ENCODE data around the gene LRP1.

The LRP1 gene

GRCh38 chr12:57091638-57092528 lies 36.4 kb upstream of the LRP1 start:
- H3K9me3 Mint-ChIP-seq: no peaks in the 10 kb centered on the region
- peak overlapping the region; percentile 67 to 69 for H3K27ac Mint-ChIP-seq
- DNase-seq (no peak), ATAC-seq (no peak)
- H3K4me3 Mint-ChIP-seq: peak overlapping the region; percentile 89 to 93
- no peaks in the 10 kb centered on the region for H3K27me3 Mint-ChIP-seq
- peaks cover 73% of the 10 kb centered on the region for H3K4me1 Mint-ChIP-seq

GRCh38 chr12:57092529-57092862 lies 35.8 kb upstream of the LRP1 start:
- Mint-ChIP-seq H3K27ac (peak overlapping the region; percentile 37 to 84), H3K4me1 (peaks cover 76% of the 10 kb centered on the region), H3K27me3 (no peaks in the 10 kb centered on the region), H3K9me3 (no peaks in the 10 kb centered on the region), H3K4me3 (peak overlapping the region; percentile 89 to 93)
- DNase-seq (no peak), ATAC-seq (no peak)

- Mint-ChIP-seq H3K4me3 (peak overlapping the region; percentile 89 to 93), H3K4me1 (peaks cover 76% of the 10 kb centered on the region)
Observed at GRCh38 chr12:57092876-57093414, 35.3 kb upstream of the LRP1 start.

GRCh38 chr12:57093415-57094207 lies 34.7 kb upstream of the LRP1 start:
- H3K9me3 Mint-ChIP-seq: no peaks in the 10 kb centered on the region
- H3K4me1 Mint-ChIP-seq: peaks cover 82% of the 10 kb centered on the region
- peak overlapping the region; percentile 94 to 95 for H3K27ac Mint-ChIP-seq
- ATAC-seq (peak; percentile 56), DNase-seq (peak; percentile 67 to 72)
- H3K4me3 Mint-ChIP-seq: peak overlapping the region; percentile 89 to 93
- H3K27me3 Mint-ChIP-seq: no peaks in the 10 kb centered on the region

More at GRCh38 chr12:57092876-57093414, 35.3 kb upstream of the LRP1 start:
- peak overlapping the region; percentile 37 to 84 for H3K27ac Mint-ChIP-seq
- no peaks in the 10 kb centered on the region for H3K27me3 Mint-ChIP-seq
- H3K9me3 Mint-ChIP-seq: no peaks in the 10 kb centered on the region
- no peak for ATAC-seq
- DNase-seq: no peak

GRCh38 chr12:57094208-57095160 lies 33.8 kb upstream of the LRP1 start:
- DNase-seq (no peak), ATAC-seq (no peak)
- peaks cover 90% of the 10 kb centered on the region for H3K4me1 Mint-ChIP-seq
- peak overlapping the region; percentile 89 to 93 for H3K4me3 Mint-ChIP-seq
- H3K27ac Mint-ChIP-seq: peak overlapping the region; percentile 86 to 89
- H3K9me3 Mint-ChIP-seq: no peaks in the 10 kb centered on the region
- H3K27me3 Mint-ChIP-seq: no peaks in the 10 kb centered on the region

GRCh38 chr12:57095440-57095839 lies 32.8 kb upstream of the LRP1 start:
- Mint-ChIP-seq H3K4me1 (peaks cover 91% of the 10 kb centered on the region), H3K4me3 (peak overlapping the region in 1 of 2 donors; percentile 19), H3K27ac (peak overlapping the region; percentile 67 to 94), H3K27me3 (no peaks in the 10 kb centered on the region), H3K9me3 (no peaks in the 10 kb centered on the region)
- ATAC-seq (no peak), DNase-seq (no peak)

- H3K27me3 Mint-ChIP-seq: no peaks in the 10 kb centered on the region
- no peak overlapping the region for H3K4me3 Mint-ChIP-seq
- no peak for DNase-seq
- peaks cover 91% of the 10 kb centered on the region for H3K4me1 Mint-ChIP-seq
- no peaks in the 10 kb centered on the region for H3K9me3 Mint-ChIP-seq
- peak overlapping the region; percentile 81 to 94 for H3K27ac Mint-ChIP-seq
- ATAC-seq: no peak
Observed at GRCh38 chr12:57096099-57096572, 32.1 kb upstream of the LRP1 start.

GRCh38 chr12:57096748-57097553 lies 31.3 kb upstream of the LRP1 start:
- no peaks in the 10 kb centered on the region for H3K27me3 Mint-ChIP-seq
- peaks cover 91% of the 10 kb centered on the region for H3K4me1 Mint-ChIP-seq
- peak overlapping the region; percentile 9 to 94 for H3K27ac Mint-ChIP-seq
- no peak overlapping the region for H3K4me3 Mint-ChIP-seq
- ATAC-seq: no peak
- DNase-seq: no peak
- no peaks in the 10 kb centered on the region for H3K9me3 Mint-ChIP-seq

- no peaks in the 10 kb centered on the region for H3K27me3 Mint-ChIP-seq
- H3K9me3 Mint-ChIP-seq: no peaks in the 10 kb centered on the region
- H3K4me1 Mint-ChIP-seq: peaks cover 91% of the 10 kb centered on the region
- ATAC-seq (no peak), DNase-seq (no peak)
- H3K27ac Mint-ChIP-seq: no peak overlapping the region
- no peak overlapping the region for H3K4me3 Mint-ChIP-seq
Observed at GRCh38 chr12:57097554-57097835, 30.8 kb upstream of the LRP1 start.

- Mint-ChIP-seq H3K27me3 (no peaks in the 10 kb centered on the region), H3K4me1 (peaks cover 89% of the 10 kb centered on the region), H3K27ac (peak overlapping the region in 1 of 2 donors; percentile 8), H3K9me3 (no peaks in the 10 kb centered on the region), H3K4me3 (no peak overlapping the region)
- DNase-seq: no peak
- no peak for ATAC-seq
Observed at GRCh38 chr12:57098546-57098945, 29.7 kb upstream of the LRP1 start.

- Mint-ChIP-seq H3K4me3 (no peak overlapping the region), H3K27me3 (no peaks in the 10 kb centered on the region), H3K9me3 (no peaks in the 10 kb centered on the region), H3K27ac (peak overlapping the region; percentile 36 to 54), H3K4me1 (peaks cover 89% of the 10 kb centered on the region)
- ATAC-seq (no peak), DNase-seq (no peak)
Observed at GRCh38 chr12:57099047-57099714, 29.1 kb upstream of the LRP1 start.

GRCh38 chr12:57099766-57100165 lies 28.5 kb upstream of the LRP1 start:
- no peak for ATAC-seq
- no peak for DNase-seq
- Mint-ChIP-seq H3K9me3 (no peaks in the 10 kb centered on the region), H3K27me3 (no peaks in the 10 kb centered on the region), H3K4me3 (no peak overlapping the region), H3K27ac (peak overlapping the region; percentile 36 to 54), H3K4me1 (peaks cover 89% of the 10 kb centered on the region)

GRCh38 chr12:57101892-57102695 lies 26.2 kb upstream of the LRP1 start:
- H3K9me3 Mint-ChIP-seq: no peaks in the 10 kb centered on the region
- H3K4me1 Mint-ChIP-seq: peaks cover 89% of the 10 kb centered on the region
- H3K27me3 Mint-ChIP-seq: no peaks in the 10 kb centered on the region
- H3K27ac Mint-ChIP-seq: peak overlapping the region; percentile 49 to 87
- H3K4me3 Mint-ChIP-seq: peak overlapping the region; percentile 2 to 40
- no peak for DNase-seq
- peak; percentile 26 for ATAC-seq

All from stimulated activated naive CD8-positive, alpha-beta T cell treated with anti-CD3 and anti-CD28 coated beads, Interleukin-15, amount 100 ng/mL, for 72 hours (primary cell).